ENCODE results near the gene VAMP5. TPM values are rescaled to one million over a fixed set of nuclear protein-coding genes. Genes with fewer than 3 reads are reported as not detected.
A peak's percentile ranks its signal among the peaks of the same experiment; 100 is the strongest.

The VAMP5 gene
- total RNA-seq, 1 experiment from 2014 or later: 0.59 TPM

DNA sequence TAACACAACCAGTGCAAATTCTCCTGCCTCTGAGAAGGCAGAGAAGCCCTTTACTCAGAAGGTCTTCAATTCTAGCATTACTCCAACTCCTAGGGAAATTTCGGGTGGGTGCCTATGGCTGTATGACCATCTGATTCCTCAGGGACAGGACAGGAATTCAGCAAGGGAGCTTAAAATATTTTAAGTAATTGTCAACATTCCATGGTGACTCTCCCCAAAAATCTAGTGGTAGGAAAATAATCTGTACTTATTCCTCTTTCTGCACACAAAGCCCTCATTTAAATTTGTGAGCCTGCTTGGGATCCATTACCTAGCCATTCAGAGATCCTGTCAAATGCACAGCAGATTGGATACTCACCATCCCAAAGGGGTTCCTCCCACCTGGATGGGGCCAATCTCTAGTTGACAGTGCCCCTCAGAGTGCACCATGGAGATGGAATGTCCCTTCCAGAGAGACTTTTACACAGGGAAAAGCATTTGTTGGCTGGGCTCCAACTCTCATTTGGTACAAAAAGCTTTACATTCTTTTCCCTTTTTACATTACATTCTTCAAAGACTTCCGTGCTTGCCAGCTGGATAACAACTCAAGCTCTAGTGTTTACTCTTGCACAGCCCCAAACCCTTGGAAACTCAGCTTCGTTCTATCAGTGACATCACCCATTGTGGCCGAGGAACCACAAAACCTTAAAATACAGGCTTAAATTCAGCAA is 21.3 kb downstream of the VAMP5 start:
- no peak overlapping the region for H2AFZ ChIP-seq (ENCODE audit: low read length)
- no peaks in the 10 kb centered on the region for H4K20me1 ChIP-seq (ENCODE audit: control insufficient read depth, insufficient read depth, insufficient read length)
- H3K23ac ChIP-seq (ENCODE audit: insufficient read length, low read depth, low read length): no peak overlapping the region
- H2BK5ac ChIP-seq (ENCODE audit: insufficient read length, low read length): no peak overlapping the region
- no peak overlapping the region for H3K4me2 ChIP-seq (ENCODE audit: insufficient read depth, insufficient read length, low read length)
- H3K27me3 Mint-ChIP-seq (ENCODE audit: low read depth): no peaks in the 10 kb centered on the region
- H2AK5ac ChIP-seq (ENCODE audit: insufficient read length, low read length): no peak overlapping the region
- H3K4me1 Mint-ChIP-seq: peaks cover 20 to 25% of the 10 kb centered on the region in 2 experiments
- TF ChIP-seq, protein P1, sequence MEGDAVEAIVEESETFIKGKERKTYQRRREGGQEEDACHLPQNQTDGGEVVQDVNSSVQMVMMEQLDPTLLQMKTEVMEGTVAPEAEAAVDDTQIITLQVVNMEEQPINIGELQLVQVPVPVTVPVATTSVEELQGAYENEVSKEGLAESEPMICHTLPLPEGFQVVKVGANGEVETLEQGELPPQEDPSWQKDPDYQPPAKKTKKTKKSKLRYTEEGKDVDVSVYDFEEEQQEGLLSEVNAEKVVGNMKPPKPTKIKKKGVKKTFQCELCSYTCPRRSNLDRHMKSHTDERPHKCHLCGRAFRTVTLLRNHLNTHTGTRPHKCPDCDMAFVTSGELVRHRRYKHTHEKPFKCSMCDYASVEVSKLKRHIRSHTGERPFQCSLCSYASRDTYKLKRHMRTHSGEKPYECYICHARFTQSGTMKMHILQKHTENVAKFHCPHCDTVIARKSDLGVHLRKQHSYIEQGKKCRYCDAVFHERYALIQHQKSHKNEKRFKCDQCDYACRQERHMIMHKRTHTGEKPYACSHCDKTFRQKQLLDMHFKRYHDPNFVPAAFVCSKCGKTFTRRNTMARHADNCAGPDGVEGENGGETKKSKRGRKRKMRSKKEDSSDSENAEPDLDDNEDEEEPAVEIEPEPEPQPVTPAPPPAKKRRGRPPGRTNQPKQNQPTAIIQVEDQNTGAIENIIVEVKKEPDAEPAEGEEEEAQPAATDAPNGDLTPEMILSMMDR (conservative IDR thresholded peaks at IDR 0.05): no peak
- H3K9me3 ChIP-seq (ENCODE audit: control insufficient read depth, low read depth, low read length): no peaks in the 10 kb centered on the region
- H3K36me3 Mint-ChIP-seq (ENCODE audit: insufficient read depth in 1 of 3, low read depth in 3 of 3): peaks cover 15 to 41% (median 26%) of the 10 kb centered on the region in 3 experiments; a peak in 6 of 7 replicates
- H3K9me3 Mint-ChIP-seq: no peaks in the 10 kb centered on the region
- H3K9ac ChIP-seq (ENCODE audit: extremely low read depth, insufficient read length, low read length): no peak overlapping the region
- H3K27me3 ChIP-seq (ENCODE audit: insufficient read depth, low read length): no peaks in the 10 kb centered on the region
- no peak overlapping the region for H2BK20ac ChIP-seq (ENCODE audit: low read depth, low read length, poor library complexity, severe bottlenecking)
- no peak overlapping the region for H4K91ac ChIP-seq (ENCODE audit: insufficient read length, low read depth, low read length)
- H3K56ac ChIP-seq (ENCODE audit: insufficient read length, low read depth, low read length): no peak overlapping the region
- H4K5ac ChIP-seq (ENCODE audit: insufficient read length, low read depth, low read length): no peak overlapping the region
- H3K14ac ChIP-seq (ENCODE audit: insufficient read depth, low read length): no peak overlapping the region
- H3K27ac Mint-ChIP-seq: peak overlapping the region in 1 of 3 experiments; percentile 71; a peak in 2 of 7 replicates
- peaks cover 3% of the 10 kb centered on the region; the same call in 1 of the 2 replicates for H3K4me1 ChIP-seq (ENCODE audit: insufficient read depth, low read length)
- H3K4me3 Mint-ChIP-seq: no peak overlapping the region
- H3K79me2 ChIP-seq (ENCODE audit: insufficient read depth, low read length): peaks cover 3% of the 10 kb centered on the region; the same call in 1 of the 2 replicates
- H2BK15ac ChIP-seq (ENCODE audit: low read depth, low read length): no peak overlapping the region
- no CpG with 5 or more reads among the region's 4 CpGs for WGBS (ENCODE audit: extremely low coverage, insufficient read length, low lambda C conversion rate)
- no peak overlapping the region for H3K4ac ChIP-seq (ENCODE audit: low read depth, low read length)
- no peaks in the 10 kb centered on the region for H3K79me1 ChIP-seq (ENCODE audit: insufficient read depth, low read depth, low read length, poor library complexity, severe bottlenecking)
- H3K27ac ChIP-seq (ENCODE audit: insufficient read length, low read depth, low read length): no peak overlapping the region
- H2BK120ac ChIP-seq (ENCODE audit: low read depth, low read length, poor library complexity, severe bottlenecking): no peak overlapping the region
- no peak overlapping the region for H4K8ac ChIP-seq (replicated peaks; ENCODE audit: insufficient read length, low read depth, low read length)
- no peak overlapping the region for H2BK12ac ChIP-seq (ENCODE audit: insufficient read length, low read depth, low read length)
- DNase-seq: no peak
- no peak overlapping the region for H3K18ac ChIP-seq (ENCODE audit: insufficient read length, low read depth, low read length)
- no peak overlapping the region for H3T11ph ChIP-seq (ENCODE audit: low read length)
- H3K23me2 ChIP-seq (ENCODE audit: insufficient read length, low read depth, low read length, poor library complexity, severe bottlenecking): peaks cover 4% of the 10 kb centered on the region

Data from H9 (cell line).